Liver (tissue), 9 donors: ENCODE data around the gene CENPX. TPM values are rescaled to one million over a fixed set of nuclear protein-coding genes. Genes with fewer than 3 reads are reported as not detected.

Source experiments
- DNase-seq: peaks from one replicate; pipeline ENCODE4 v3.0.0-alpha.2; 2017; ENCODE audit warnings: low spot score
- H3K27ac ChIP-seq, 2 donors: one replicate each; pipeline ENCODE4 v1.7.0; 2013; ENCODE audit warnings: inconsistent platforms in 2 of 2, low read length in 2 of 2, control low read depth in 1 of 2, low read depth in 1 of 2, mild to moderate bottlenecking in 1 of 2
- H3K27me3 ChIP-seq, 4 donors: one replicate each; pipeline versions ENCODE4 v1.6.1 to v1.7.0; 2013; ENCODE audit warnings: low read length in 3 of 4, inconsistent platforms in 1 of 4, mild to moderate bottlenecking in 1 of 4, moderate library complexity in 1 of 4; ENCODE audit not compliant: control insufficient read depth in 4 of 4, insufficient read depth in 4 of 4
- H3K36me3 ChIP-seq, 4 donors: one replicate each; pipeline versions ENCODE4 v1.6.1 to v1.7.0; 2013; ENCODE audit warnings: low read length in 3 of 4, mild to moderate bottlenecking in 3 of 4, low read depth in 1 of 4, moderate library complexity in 1 of 4; ENCODE audit not compliant: control insufficient read depth in 4 of 4, insufficient read depth in 3 of 4
- H3K4me1 ChIP-seq, 4 donors: one replicate each; pipeline versions ENCODE4 v1.6.1 to v1.7.0; 2013; ENCODE audit warnings: low read length in 3 of 4, mild to moderate bottlenecking in 3 of 4, moderate library complexity in 1 of 4; ENCODE audit not compliant: control insufficient read depth in 4 of 4, insufficient read depth in 4 of 4
- H3K4me3 ChIP-seq, 3 donors: one replicate each; pipeline versions ENCODE4 v1.6.1 to v1.7.0; 2013; ENCODE audit warnings: low read length in 3 of 3, control low read depth in 1 of 3, low read depth in 1 of 3, mild to moderate bottlenecking in 1 of 3
- H3K9ac ChIP-seq, 2 donors: one replicate each; pipeline ENCODE4 v1.7.0; 2013; ENCODE audit warnings: low read length in 2 of 2, mild to moderate bottlenecking in 2 of 2, moderate library complexity in 2 of 2, control low read depth in 1 of 2, low read depth in 1 of 2
- H3K9me3 ChIP-seq, 4 donors: one replicate each; pipeline versions ENCODE4 v1.6.1 to v1.7.0; 2013; ENCODE audit warnings: low read length in 3 of 4; ENCODE audit not compliant: control insufficient read depth in 4 of 4
- ATF3 ChIP-seq: IDR thresholded peaks from 2 replicates; pipeline ENCODE4 v1.6.1; 2016; ENCODE audit warnings: antibody characterized with exemption
- CTCF ChIP-seq: fragments of 150-350 bp; IDR thresholded peaks from 2 replicates; pipeline ENCODE4 v1.5.1; 2017; ENCODE audit warnings: improper control_type of control experiment, low read depth, low read length; ENCODE audit not compliant: missing input control
- EGR1 ChIP-seq, 2 donors: IDR thresholded peaks; 2 replicates each; pipeline ENCODE4 v1.6.1; 2016 to 2018; ENCODE audit warnings: antibody characterized with exemption in 2 of 2, low read depth in 2 of 2
- FOXA2 ChIP-seq: IDR thresholded peaks from 2 replicates; pipeline ENCODE4 v1.6.1; 2016; ENCODE audit warnings: antibody characterized with exemption
- GABPA ChIP-seq, 2 donors: IDR thresholded peaks in 1 of 2; conservative IDR thresholded peaks in 1 of 2; 2 replicates each; pipeline ENCODE4 v1.6.1; 2016; ENCODE audit warnings: antibody characterized with exemption in 2 of 2, mild to moderate bottlenecking in 1 of 2, moderate library complexity in 1 of 2
- HNF4A ChIP-seq, 2 donors: conservative IDR thresholded peaks; 2 replicates each; pipeline ENCODE4 v1.6.1; 2016; ENCODE audit warnings: antibody characterized with exemption in 2 of 2, mild to moderate bottlenecking in 2 of 2
- JUND ChIP-seq, 2 donors: IDR thresholded peaks; 2 replicates each; pipeline ENCODE4 v1.6.1; 2016; ENCODE audit warnings: antibody characterized with exemption in 2 of 2
- MAX ChIP-seq: IDR thresholded peaks from 2 replicates; pipeline ENCODE4 v1.6.1; 2016; ENCODE audit warnings: antibody characterized with exemption
- RAD21 ChIP-seq, 2 donors: IDR thresholded peaks; 2 replicates each; pipeline ENCODE4 v1.6.1; 2016; ENCODE audit warnings: antibody characterized with exemption in 2 of 2, mild to moderate bottlenecking in 2 of 2
- REST ChIP-seq: IDR thresholded peaks from 2 replicates; pipeline ENCODE4 v1.6.1; 2016; ENCODE audit warnings: antibody characterized with exemption, mild to moderate bottlenecking
- RXRA ChIP-seq, 2 donors: IDR thresholded peaks; 2 replicates each; pipeline ENCODE4 v1.6.1; 2017 to 2018; ENCODE audit warnings: antibody characterized with exemption in 2 of 2, mild to moderate bottlenecking in 1 of 2
- SP1 ChIP-seq: IDR thresholded peaks from 2 replicates; pipeline ENCODE4 v1.6.1; 2018; ENCODE audit warnings: antibody characterized with exemption, mild to moderate bottlenecking
- TAF1 ChIP-seq: conservative IDR thresholded peaks from 2 replicates; pipeline ENCODE4 v1.6.1; 2016; ENCODE audit warnings: antibody characterized with exemption, mild to moderate bottlenecking
- YY1 ChIP-seq: IDR thresholded peaks from 2 replicates; pipeline ENCODE4 v1.6.1; 2016; ENCODE audit warnings: antibody characterized with exemption, mild to moderate bottlenecking
- WGBS: extraction: QIAGEN DNeasy Blood & Tissue Kit; methylation state at CpG from one replicate; pipeline ENCODE4 v1.1.7; 2013; 5-methylcytosine and 5-hydroxymethylcytosine counted together
- polyA plus RNA-seq, 2 donors: library from polyadenylated mRNA; stranded (reverse) in 1 of 2; unstranded in 1 of 2; fragments of 200-250 nt in 1 of 2; fragments of >200 nt in 1 of 2; fragmentation: Nextera tagmentation in 1 of 2; extraction: Ambion mirVana in 1 of 2; gene quantifications; one replicate each; pipeline versions ENCODE4 v1.2.1 to v1.2.3, GENCODE V29; 2013 to 2015
- total RNA-seq, 2 donors: library from RNA; depleted of rRNA; stranded (reverse); fragments of >200 nt; gene quantifications; one replicate each; pipeline ENCODE4 v1.2.3, GENCODE V29; 2014
- donor health status: healthy.
- donor health status: healthy.
- donor health status: healthy.
- donor health status: healthy.
- donor health status: healthy.

Gene CENPX
- total and polyA plus RNA-seq, 4 donors, result 22.5 to 83.9 (median 44.9) TPM

- 64% methylated on average over 20 of the region's 20 CpGs for WGBS
- no peak for TF ChIP-seq ATF3
- TF ChIP-seq FOXA2, result no peak
- no peak for TF ChIP-seq REST
- TF ChIP-seq JUND (IDR thresholded peaks at IDR 0.05), result no peak
- TF ChIP-seq SP1, result no peak
- no peak for TF ChIP-seq CTCF
- TF ChIP-seq RXRA (IDR thresholded peaks at IDR 0.05), result peak; percentile 30 to 62
- TF ChIP-seq GABPA (IDR thresholded peaks at IDR 0.05 in 1 of 2, conservative IDR thresholded peaks at IDR 0.05 in 1 of 2), result peak in 1 of 2 donors; percentile 33
- no peak for TF ChIP-seq TAF1
- TF ChIP-seq EGR1 (IDR thresholded peaks at IDR 0.05; ENCODE audit: low read depth in 2 of 2), result no peak
- TF ChIP-seq HNF4A (conservative IDR thresholded peaks at IDR 0.05), result no peak
- no peak for DNase-seq
- peaks cover 2 to 42% (median 14%) of the 10 kb centered on the region in 4 donors for H3K36me3 ChIP-seq
- H3K27ac ChIP-seq, result peak overlapping the region; percentile 26 to 81
- no peak overlapping the region for H3K9ac ChIP-seq
- peaks cover 8 to 32% (median 24%) of the 10 kb centered on the region in 4 donors for H3K4me1 ChIP-seq
- H3K9me3 ChIP-seq, result no peaks in the 10 kb centered on the region
- H3K27me3 ChIP-seq, result no peaks in the 10 kb centered on the region
- peak overlapping the region in 2 of 3 donors; percentile 95 to 96 for H3K4me3 ChIP-seq
These were observed 41.0 kb upstream of the CENPX start for GRCh38 chr17:82063424-82064415.

GRCh38 chr17:82062984-82063368 is 40.3 kb upstream of the CENPX start:
- Histone ChIP-seq H3K4me3 (no peak overlapping the region), H3K27ac (no peak overlapping the region), H3K9me3 (no peaks in the 10 kb centered on the region), H3K27me3 (no peaks in the 10 kb centered on the region), H3K9ac (no peak overlapping the region), H3K4me1 (peaks cover 8 to 32% (median 24%) of the 10 kb centered on the region in 4 donors), H3K36me3 (peaks cover 2 to 49% (median 16%) of the 10 kb centered on the region in 4 donors)
- DNase-seq, result no peak
- WGBS, result 93% methylated on average over 9 of the region's 9 CpGs
- TF ChIP-seq MAX (no peak), CTCF (no peak), ATF3 (no peak), YY1 (no peak), REST (no peak), RAD21 (IDR thresholded peaks at IDR 0.05) (no peak), FOXA2 (no peak), TAF1 (no peak)
